ENCODE results near the gene ROGDI.

The ROGDI gene

DNA sequence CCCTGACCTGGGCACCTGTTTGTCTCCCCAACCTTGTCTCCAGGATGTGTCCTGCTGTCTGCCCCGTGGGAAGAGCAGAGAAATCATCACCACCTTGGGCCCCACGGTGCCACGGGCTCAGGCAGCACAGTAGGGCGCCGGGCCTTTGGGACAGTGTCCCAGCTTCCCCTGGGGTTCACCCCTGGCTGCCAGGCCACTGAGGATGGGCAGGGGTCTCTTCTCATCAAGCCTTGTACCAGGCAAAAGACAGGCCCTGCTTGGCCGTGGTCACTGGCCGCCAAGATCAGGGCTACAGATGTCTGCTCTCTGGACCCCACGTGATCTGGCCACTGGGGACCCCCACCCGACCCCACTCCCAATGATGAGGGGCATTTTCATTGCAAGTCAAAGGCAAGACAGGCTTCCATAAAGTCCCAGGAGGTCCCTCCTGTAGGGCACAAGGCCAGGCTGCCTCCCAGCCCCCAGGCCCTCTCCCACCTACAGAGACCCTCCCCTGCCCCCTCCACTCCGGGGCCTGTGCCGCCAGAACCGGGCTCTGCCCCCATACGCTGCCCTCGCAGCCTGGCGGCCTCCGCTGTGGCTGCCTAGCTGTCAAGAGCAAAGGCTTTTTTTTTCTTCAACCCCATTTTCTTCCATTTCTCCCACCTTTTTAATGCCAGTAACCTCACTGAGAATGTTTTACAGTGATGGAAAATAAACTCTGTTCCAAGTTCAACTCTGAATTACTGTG is 53.6 kb downstream of the ROGDI start:
- no peaks in the 10 kb centered on the region for H3K27me3 ChIP-seq (ENCODE audit: insufficient read depth, low read length)
- no peaks in the 10 kb centered on the region for H3K79me2 ChIP-seq (ENCODE audit: control insufficient read depth, insufficient read depth, low read length, unreplicated experiment)
- no peak overlapping the region for H2AFZ ChIP-seq (ENCODE audit: low read length, unreplicated experiment)
- H3K36me3 ChIP-seq (ENCODE audit: insufficient read depth, low read length), result peaks cover 3% of the 10 kb centered on the region; the same call in 1 of the 2 replicates
- no peak overlapping the region for H3K27ac ChIP-seq (ENCODE audit: low read depth, low read length)
- H3K4me3 ChIP-seq (ENCODE audit: low read depth, low read length), result no peak overlapping the region
- H3K4me1 ChIP-seq (ENCODE audit: control insufficient read depth, insufficient read depth, low read length, unreplicated experiment), result no peaks in the 10 kb centered on the region

DNA sequence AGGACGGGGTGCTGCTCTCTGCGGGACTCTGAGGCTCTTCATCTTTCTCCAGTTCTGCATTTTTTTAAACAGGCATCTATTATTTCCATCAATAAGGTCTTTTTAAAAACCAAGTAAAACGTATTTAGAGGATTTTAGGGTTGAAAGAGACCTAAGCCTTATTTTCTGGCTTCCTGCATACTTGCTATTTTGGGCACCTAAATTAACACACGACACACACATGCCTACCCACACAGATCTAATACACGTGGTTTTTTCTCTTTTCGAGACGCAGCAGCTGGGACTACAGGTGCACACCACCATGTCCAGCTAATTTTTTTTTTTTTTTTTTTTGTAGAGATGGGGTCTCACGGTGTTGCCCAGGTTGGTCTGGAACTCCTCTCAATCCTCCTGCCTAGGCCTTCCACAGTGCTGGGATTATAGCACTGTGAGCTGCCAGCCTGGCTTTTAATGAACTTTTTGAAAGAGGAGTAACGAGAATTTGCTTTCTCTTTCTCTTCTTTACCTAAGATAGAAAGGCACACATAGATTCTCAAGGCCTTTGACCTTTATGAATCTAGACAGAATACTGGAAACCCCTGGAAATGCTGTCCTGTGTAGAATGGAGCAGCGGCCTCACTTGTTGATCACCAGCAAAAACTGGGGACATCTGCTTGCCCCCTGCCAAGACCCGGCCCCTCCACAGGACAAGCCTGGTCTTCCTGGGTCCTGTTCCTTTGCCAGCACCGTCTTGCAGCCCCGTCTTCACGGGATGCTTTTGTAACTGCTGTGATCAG is 54.3 kb downstream of the ROGDI start:
- H3K4me3 ChIP-seq (ENCODE audit: low read depth, low read length), result no peak overlapping the region
- H3K27ac ChIP-seq (ENCODE audit: low read depth, low read length), result no peak overlapping the region
- no peaks in the 10 kb centered on the region for H3K4me1 ChIP-seq (ENCODE audit: control insufficient read depth, insufficient read depth, low read length, unreplicated experiment)
- H3K36me3 ChIP-seq (ENCODE audit: insufficient read depth, low read length), result peaks cover 3% of the 10 kb centered on the region; the same call in 1 of the 2 replicates
- H3K27me3 ChIP-seq (ENCODE audit: insufficient read depth, low read length), result no peaks in the 10 kb centered on the region
- H2AFZ ChIP-seq (ENCODE audit: low read length, unreplicated experiment), result no peak overlapping the region
- no peaks in the 10 kb centered on the region for H3K79me2 ChIP-seq (ENCODE audit: control insufficient read depth, insufficient read depth, low read length, unreplicated experiment)

DNA sequence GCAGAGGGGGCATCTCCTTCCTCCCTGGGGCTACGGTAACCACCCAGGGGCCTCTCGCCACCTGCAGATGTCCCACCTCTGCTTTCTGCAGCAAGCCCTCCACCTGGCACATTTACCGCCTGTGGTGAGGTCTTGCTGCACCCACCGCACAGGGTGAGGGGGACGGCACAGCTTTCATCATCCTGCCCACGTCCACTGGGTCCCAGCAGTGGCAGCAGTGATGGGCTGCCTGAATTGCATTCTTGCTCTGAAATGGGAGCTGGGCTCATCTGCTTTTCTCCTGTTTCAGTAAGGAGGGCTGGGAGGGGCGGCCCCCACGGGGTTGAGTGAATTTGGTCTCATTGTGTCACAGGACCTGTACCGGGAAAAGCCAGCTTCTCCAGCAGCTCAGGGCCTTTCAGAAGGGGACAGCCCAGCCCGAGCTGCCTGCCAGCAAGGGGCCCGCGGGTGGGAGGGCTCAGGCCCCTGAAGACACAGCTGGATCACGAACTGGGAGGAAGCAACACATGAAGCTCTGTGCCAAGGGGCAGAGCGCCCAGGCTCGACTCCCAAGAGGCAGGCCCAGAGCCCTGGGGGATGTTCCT is 55.4 kb downstream of the ROGDI start:
- Histone ChIP-seq H3K27me3 (ENCODE audit: insufficient read depth, low read length) (no peaks in the 10 kb centered on the region), H3K4me1 (ENCODE audit: control insufficient read depth, insufficient read depth, low read length, unreplicated experiment) (no peaks in the 10 kb centered on the region), H3K36me3 (ENCODE audit: insufficient read depth, low read length) (peaks cover 3% of the 10 kb centered on the region; the same call in 1 of the 2 replicates), H2AFZ (ENCODE audit: low read length, unreplicated experiment) (no peak overlapping the region), H3K79me2 (ENCODE audit: control insufficient read depth, insufficient read depth, low read length, unreplicated experiment) (no peaks in the 10 kb centered on the region), H3K4me3 (ENCODE audit: low read depth, low read length) (no peak overlapping the region), H3K27ac (ENCODE audit: low read depth, low read length) (no peak overlapping the region)
